EL (cell line): ENCODE measurements around the gene PLPP7.
"Not testable (repeated sequence)": the region's sequence is repeated elsewhere in the genome, so short reads cannot be mapped to it uniquely, and the experiment has no call there.

Experiments used
- DNase-seq: peaks from one replicate; pipeline ENCODE4 v3.0.0-alpha.2; 2016

PLPP7 gene

DNA sequence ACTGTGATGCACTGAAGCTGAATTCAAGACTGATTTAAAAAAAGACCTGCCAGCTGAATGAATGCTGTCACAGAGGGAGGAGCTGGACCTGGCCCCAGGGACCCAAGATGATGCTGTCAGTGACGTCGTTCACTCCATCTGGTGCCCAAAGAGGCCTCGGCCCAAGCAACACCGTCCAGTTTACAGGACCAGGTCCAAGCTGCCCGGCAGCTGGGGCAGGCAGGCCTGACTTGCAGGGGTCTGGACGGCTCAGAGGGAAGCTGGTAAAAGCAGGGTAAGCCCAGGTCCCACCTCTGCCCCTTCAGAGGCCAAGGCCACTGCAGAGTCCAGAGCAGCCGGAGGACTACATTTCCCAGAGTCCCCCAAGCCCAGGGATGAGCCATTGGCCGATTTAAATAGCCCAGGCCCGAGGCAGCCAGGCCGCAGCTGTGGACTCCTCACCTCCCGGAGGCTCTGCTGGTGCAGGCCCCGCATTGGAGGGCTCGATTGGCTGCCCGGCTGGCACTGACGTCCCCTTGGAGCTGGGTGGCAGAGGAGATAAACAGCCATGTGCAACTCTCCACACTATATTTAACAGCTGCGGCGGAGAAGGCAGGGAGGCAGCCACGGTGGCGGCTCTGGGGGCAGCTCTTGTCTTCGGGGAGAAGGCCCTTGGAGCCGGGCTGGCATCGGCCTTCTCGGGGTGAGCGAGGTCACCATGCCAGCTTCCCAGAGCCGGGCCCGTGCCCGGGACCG is at the start of gene PLPP7:
Gene PLPP7, plus strand, starts transcription at position 423 of the 735 bp plus-strand sequence. Its CDS starts 275 bp downstream, at position 698.
- peak; percentile 63 for DNase-seq

GRCh38 chr9:131240047-131240921 is 49.2 kb upstream of the PLPP7 start:
- DNase-seq: no peak

GRCh38 chr9:131244331-131244730 is 45.2 kb upstream of the PLPP7 start:
- not testable (repeated sequence) for DNase-seq

DNA sequence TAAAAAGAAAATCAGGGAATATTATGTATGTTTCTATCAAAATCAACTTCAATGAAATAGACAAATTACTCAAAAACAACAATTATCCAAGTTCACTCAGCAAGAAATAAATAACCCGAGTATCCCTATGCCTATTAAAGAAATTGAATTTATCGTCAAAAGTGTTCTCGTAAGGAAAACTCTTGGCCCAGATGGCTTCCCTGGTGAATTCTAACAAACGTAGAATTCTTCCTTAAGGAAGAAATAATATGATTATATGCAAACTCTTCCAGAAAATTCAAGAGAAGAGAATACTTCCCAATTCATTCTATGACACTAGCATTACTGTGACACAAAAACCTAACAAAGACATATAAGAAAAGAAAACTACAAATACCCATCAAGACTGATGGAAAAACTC is 42.9 kb upstream of the PLPP7 start:
- no peak for DNase-seq

DNA sequence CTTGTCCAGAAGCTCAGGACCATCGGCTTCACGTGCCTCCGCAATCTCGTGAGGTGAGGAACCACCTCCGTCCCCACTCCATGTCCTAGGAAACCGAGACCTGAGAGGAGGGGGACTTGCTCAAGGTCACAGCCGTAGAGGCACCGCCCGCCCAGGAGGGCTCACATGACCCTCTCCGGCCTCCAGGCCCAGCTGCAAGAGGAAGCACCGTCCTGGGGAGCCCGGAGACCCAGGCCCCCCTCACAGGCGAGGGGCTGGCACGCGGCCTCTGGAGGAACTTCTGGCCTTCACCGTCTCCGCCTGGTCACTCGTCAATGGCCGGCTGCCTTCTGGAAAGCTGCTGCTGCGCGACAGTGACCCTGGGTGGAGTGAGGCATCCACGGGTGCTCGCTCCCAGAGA is 37.4 kb upstream of the PLPP7 start:
- no peak for DNase-seq

- no peak for DNase-seq
Observed at GRCh38 chr9:131253891-131254491, 35.5 kb upstream of the PLPP7 start.

GRCh38 chr9:131254626-131255025 is 34.9 kb upstream of the PLPP7 start:
- DNase-seq: no peak

DNA sequence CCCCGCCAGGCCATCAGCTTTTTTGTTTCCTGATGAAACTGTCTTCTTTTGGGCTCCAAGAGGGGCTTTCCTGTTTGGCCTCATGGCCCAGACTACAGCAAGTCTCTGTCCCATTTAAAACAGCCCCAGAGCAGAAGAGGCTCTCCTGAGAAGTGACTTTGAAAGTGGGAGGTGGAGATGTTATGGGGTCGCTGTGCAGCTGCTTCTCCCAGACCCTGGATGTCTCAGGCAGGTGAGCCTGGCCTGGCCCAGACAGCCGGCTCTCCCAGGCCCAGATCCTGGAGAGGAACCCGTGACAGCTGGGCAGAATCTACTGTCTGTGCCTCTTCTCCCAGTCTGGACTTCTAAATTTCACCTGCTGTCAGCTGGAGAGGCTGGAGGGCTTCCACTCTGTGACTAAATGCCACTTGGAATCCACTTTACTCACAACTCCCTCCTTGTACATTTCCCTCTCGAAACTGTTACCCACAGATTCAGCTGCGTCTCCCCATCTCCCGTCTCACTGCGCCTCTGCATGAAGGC is 33.8 kb upstream of the PLPP7 start:
- DNase-seq: no peak

DNA sequence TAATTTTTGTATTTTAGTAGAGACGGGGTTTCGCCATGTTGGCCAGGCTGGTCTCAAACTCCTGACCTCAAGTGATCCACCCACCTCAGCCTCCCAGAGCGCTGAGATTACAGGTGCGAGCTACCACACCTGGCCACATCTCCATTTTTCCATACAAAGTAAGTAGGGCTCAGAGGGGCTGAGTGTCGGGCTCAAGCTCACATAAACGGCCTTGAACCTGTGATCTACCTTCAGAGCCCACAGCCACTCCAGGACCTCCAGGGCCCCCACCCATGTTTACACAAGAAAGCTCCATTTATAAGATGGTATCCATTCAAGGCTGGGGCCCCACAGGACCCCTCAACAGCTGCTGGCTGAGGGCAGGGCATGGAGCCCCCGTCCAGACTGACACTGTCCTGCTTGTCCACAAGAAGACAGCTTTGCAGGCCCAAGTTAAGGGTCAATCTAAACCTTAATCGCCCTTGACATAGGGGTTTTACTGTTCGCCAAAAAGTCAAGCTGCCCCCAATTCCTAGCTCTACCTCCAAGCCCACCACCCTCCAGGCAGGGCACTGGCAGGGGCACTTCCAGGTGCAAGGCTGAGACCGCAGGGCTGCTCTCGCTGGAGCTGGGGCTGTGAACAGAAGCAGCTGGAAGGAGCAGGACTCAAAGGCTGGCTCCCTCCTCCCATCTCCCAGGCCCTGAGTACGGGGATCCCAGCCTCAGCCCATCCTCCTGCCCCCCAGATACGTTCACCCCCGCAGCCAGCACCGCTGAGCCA is 32.1 kb upstream of the PLPP7 start:
- DNase-seq: no peak

- no peak for DNase-seq
Observed at GRCh38 chr9:131258186-131258585, 31.3 kb upstream of the PLPP7 start.

GRCh38 chr9:131258698-131259431 is 30.7 kb upstream of the PLPP7 start:
- DNase-seq: no peak

- DNase-seq: no peak
Observed at GRCh38 chr9:131259432-131259898, 30.1 kb upstream of the PLPP7 start.

DNA sequence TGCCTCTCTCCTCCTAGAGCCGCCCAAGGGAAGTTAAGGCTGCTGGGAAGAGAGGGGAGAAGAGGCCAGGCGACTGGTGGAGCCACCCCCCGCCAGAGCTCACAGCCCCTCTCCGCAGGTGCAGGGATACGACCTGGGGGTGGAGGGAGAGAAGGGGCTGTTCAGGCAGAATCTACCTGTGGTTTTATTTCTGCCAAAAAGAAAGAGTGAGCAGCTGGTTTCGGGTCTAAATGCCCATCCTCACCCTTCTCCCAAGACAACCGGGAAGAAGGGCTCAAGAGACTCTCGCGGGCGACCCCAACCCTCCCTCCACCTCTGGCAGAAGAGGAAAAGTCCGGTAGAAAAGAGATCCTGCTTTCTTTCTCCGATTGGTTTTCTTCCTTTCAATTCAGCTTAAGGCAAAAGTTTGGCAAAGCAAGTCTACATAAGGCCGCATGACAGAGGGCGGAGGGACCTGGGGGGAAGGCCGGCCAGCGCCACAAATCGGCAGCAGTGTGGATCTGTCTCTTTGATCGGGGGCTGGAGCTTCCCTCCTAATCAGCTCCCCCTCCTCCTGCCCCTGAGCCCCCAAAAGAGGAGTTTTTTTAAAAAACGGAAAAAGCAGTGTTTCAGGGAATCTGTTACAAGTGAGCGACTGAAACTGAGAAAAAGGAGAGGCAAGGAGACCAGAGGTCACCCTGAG is 29.5 kb upstream of the PLPP7 start:
- DNase-seq: no peak

GRCh38 chr9:131260751-131261452 is 28.6 kb upstream of the PLPP7 start:
- DNase-seq: no peak

GRCh38 chr9:131262327-131263032 is 27.0 kb upstream of the PLPP7 start:
- no peak for DNase-seq

DNA sequence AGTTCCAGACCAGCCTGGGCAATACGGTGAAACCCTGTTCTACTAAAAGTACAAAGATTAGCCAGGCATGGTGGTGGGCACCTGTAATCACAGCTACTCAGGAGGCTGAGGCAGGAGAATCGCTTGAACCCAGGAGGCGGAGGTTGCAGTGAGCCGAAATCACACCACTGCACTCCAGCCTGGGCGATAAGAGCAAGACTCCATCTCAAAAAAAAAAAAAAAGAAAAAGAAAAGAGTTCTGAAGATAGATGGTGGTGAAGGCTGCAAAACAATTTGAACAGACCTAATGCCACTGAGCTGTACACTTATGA is 26.5 kb upstream of the PLPP7 start:
- DNase-seq: not testable (repeated sequence)

DNA sequence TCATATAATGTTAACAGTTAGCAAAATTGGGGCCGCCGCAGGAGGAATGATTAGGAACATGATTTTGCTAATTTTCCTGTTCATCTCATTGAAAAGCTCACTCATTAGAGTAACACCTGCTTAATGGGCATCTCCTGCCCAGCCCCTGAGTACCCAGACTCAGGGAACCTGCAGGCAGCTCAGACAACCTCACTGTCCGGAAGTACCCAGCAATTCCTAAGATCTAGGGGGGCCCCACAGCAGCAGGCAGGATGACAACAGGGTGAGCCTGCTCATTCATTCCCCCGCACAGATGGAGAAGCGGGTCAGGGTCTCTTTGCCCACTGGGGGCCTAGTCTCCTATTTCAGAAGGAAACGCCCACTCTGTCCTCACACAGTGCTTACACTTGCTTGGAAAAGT is 25.8 kb upstream of the PLPP7 start:
- no peak for DNase-seq

DNA sequence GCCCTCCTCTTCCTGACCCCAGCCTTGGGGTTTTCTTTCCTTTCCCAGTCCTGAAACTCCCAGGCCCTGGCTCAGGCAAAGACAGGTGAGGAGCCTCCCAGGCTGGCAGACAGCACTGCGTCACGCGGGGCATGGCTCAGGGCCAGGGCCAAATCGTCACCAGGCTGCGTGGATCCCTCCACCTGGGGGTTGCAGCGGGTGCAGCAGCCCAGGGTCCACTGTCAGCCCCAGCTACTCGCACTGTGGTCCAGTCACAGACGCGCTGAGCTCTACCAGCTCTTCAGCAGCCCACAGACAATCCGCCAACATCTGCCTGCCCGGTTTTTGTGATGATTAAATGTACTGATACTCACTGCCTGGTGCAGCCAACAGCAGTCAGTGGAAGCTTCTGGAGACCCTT is 25.3 kb upstream of the PLPP7 start:
- no peak for DNase-seq

- DNase-seq: no peak
Observed at GRCh38 chr9:131266266-131267229, 23.0 kb upstream of the PLPP7 start.
